ENCODE results near the gene HS2ST1.

Gene HS2ST1

GRCh38 chr1:86905875-86906274 is 8.6 kb upstream of the HS2ST1 start:
- Histone ChIP-seq H3K4me1 (ENCODE audit: control insufficient read depth, insufficient read depth, low read length) (peaks cover 9% of the 10 kb centered on the region), H3K4me3 (ENCODE audit: low read length) (no peak overlapping the region), H3K27me3 (replicated peaks; ENCODE audit: control insufficient read depth, insufficient read depth, low read length) (no peaks in the 10 kb centered on the region), H3K9ac (ENCODE audit: low read length) (no peak overlapping the region), H3K36me3 (ENCODE audit: control insufficient read depth, insufficient read depth, low read length, severe bottlenecking) (peaks cover 47% of the 10 kb centered on the region), H3K9me3 (ENCODE audit: control insufficient read depth, low read length) (no peaks in the 10 kb centered on the region)
- no peak for DNase-seq (ENCODE audit: low read depth)

GRCh38 chr1:86906419-86906818 is 8.0 kb upstream of the HS2ST1 start:
- H3K27me3 ChIP-seq (replicated peaks; ENCODE audit: control insufficient read depth, insufficient read depth, low read length) = no peaks in the 10 kb centered on the region
- no peak overlapping the region for H3K9ac ChIP-seq (ENCODE audit: low read length)
- H3K9me3 ChIP-seq (ENCODE audit: control insufficient read depth, low read length) = no peaks in the 10 kb centered on the region
- peaks cover 9% of the 10 kb centered on the region for H3K4me1 ChIP-seq (ENCODE audit: control insufficient read depth, insufficient read depth, low read length)
- no peak for DNase-seq (ENCODE audit: low read depth)
- H3K4me3 ChIP-seq (ENCODE audit: low read length) = no peak overlapping the region
- peaks cover 43% of the 10 kb centered on the region for H3K36me3 ChIP-seq (ENCODE audit: control insufficient read depth, insufficient read depth, low read length, severe bottlenecking)

GRCh38 chr1:86912281-86912900 is 2.0 kb upstream of the HS2ST1 start:
- Histone ChIP-seq H3K36me3 (ENCODE audit: control insufficient read depth, insufficient read depth, low read length, severe bottlenecking) (peaks cover 17% of the 10 kb centered on the region), H3K9ac (ENCODE audit: low read length) (peak overlapping the region; percentile 100), H3K4me1 (ENCODE audit: control insufficient read depth, insufficient read depth, low read length) (peaks cover 33% of the 10 kb centered on the region), H3K4me3 (ENCODE audit: low read length) (peak overlapping the region; percentile 100), H3K27me3 (replicated peaks; ENCODE audit: control insufficient read depth, insufficient read depth, low read length) (no peaks in the 10 kb centered on the region), H3K9me3 (ENCODE audit: control insufficient read depth, low read length) (no peaks in the 10 kb centered on the region)
- DNase-seq (ENCODE audit: low read depth) = peak; percentile 43

GRCh38 chr1:86913399-86913895 is 988 bp upstream of the HS2ST1 start:
- H3K4me3 ChIP-seq (ENCODE audit: low read length) = peak overlapping the region; percentile 100
- peaks cover 11% of the 10 kb centered on the region for H3K36me3 ChIP-seq (ENCODE audit: control insufficient read depth, insufficient read depth, low read length, severe bottlenecking)
- H3K9me3 ChIP-seq (ENCODE audit: control insufficient read depth, low read length) = no peaks in the 10 kb centered on the region
- peak; percentile 78 for DNase-seq (ENCODE audit: low read depth)
- no peaks in the 10 kb centered on the region for H3K27me3 ChIP-seq (replicated peaks; ENCODE audit: control insufficient read depth, insufficient read depth, low read length)
- peak overlapping the region; percentile 100 for H3K9ac ChIP-seq (ENCODE audit: low read length)
- peaks cover 35% of the 10 kb centered on the region for H3K4me1 ChIP-seq (ENCODE audit: control insufficient read depth, insufficient read depth, low read length)

- peaks cover 34% of the 10 kb centered on the region for H3K4me1 ChIP-seq (ENCODE audit: control insufficient read depth, insufficient read depth, low read length)
- peak; percentile 100 for DNase-seq (ENCODE audit: low read depth)
- H3K27me3 ChIP-seq (replicated peaks; ENCODE audit: control insufficient read depth, insufficient read depth, low read length) = no peaks in the 10 kb centered on the region
- H3K36me3 ChIP-seq (ENCODE audit: control insufficient read depth, insufficient read depth, low read length, severe bottlenecking) = peaks cover 10% of the 10 kb centered on the region
- H3K9me3 ChIP-seq (ENCODE audit: control insufficient read depth, low read length) = no peaks in the 10 kb centered on the region
- H3K9ac ChIP-seq (ENCODE audit: low read length) = peak within 1 kb of the TSS; percentile 100
- H3K4me3 ChIP-seq (ENCODE audit: low read length) = peak within 1 kb of the TSS; percentile 100
Observed at GRCh38 chr1:86913896-86914600, 387 bp upstream of the HS2ST1 start, which contains the start of gene SELENOF. TSS of gene SELENOF (minus strand) at chr1:86914126. CDS start at chr1:86914111, 15 bp downstream.

GRCh38 chr1:86914998-86915736 is 732 bp downstream of the HS2ST1 start:
- H3K9me3 ChIP-seq (ENCODE audit: control insufficient read depth, low read length) = no peaks in the 10 kb centered on the region
- peaks cover under 1% of the 10 kb centered on the region for H3K36me3 ChIP-seq (ENCODE audit: control insufficient read depth, insufficient read depth, low read length, severe bottlenecking)
- peak; percentile 82 for DNase-seq (ENCODE audit: low read depth)

GRCh38 chr1:86915737-86916235 is 1.4 kb downstream of the HS2ST1 start:
- H3K4me1 ChIP-seq (ENCODE audit: control insufficient read depth, insufficient read depth, low read length) = peaks cover 37% of the 10 kb centered on the region
- peak overlapping the region; percentile 93 for H3K4me3 ChIP-seq (ENCODE audit: low read length)
- H3K36me3 ChIP-seq (ENCODE audit: control insufficient read depth, insufficient read depth, low read length, severe bottlenecking) = no peaks in the 10 kb centered on the region
- peak overlapping the region; percentile 94 for H3K9ac ChIP-seq (ENCODE audit: low read length)
- DNase-seq (ENCODE audit: low read depth) = no peak
- no peaks in the 10 kb centered on the region for H3K9me3 ChIP-seq (ENCODE audit: control insufficient read depth, low read length)
- H3K27me3 ChIP-seq (replicated peaks; ENCODE audit: control insufficient read depth, insufficient read depth, low read length) = no peaks in the 10 kb centered on the region

More at GRCh38 chr1:86914998-86915736, 732 bp downstream of the HS2ST1 start:
- Histone ChIP-seq H3K27me3 (replicated peaks; ENCODE audit: control insufficient read depth, insufficient read depth, low read length) (no peaks in the 10 kb centered on the region), H3K4me1 (ENCODE audit: control insufficient read depth, insufficient read depth, low read length) (peaks cover 33% of the 10 kb centered on the region), H3K9ac (ENCODE audit: low read length) (peak overlapping the region; percentile 94), H3K4me3 (ENCODE audit: low read length) (peak overlapping the region; percentile 93)

- H3K9me3 ChIP-seq (ENCODE audit: control insufficient read depth, low read length) = no peaks in the 10 kb centered on the region
- peaks cover 34% of the 10 kb centered on the region for H3K4me1 ChIP-seq (ENCODE audit: control insufficient read depth, insufficient read depth, low read length)
- no peak for DNase-seq (ENCODE audit: low read depth)
- H3K36me3 ChIP-seq (ENCODE audit: control insufficient read depth, insufficient read depth, low read length, severe bottlenecking) = no peaks in the 10 kb centered on the region
- no peaks in the 10 kb centered on the region for H3K27me3 ChIP-seq (replicated peaks; ENCODE audit: control insufficient read depth, insufficient read depth, low read length)
- peak overlapping the region; percentile 94 for H3K9ac ChIP-seq (ENCODE audit: low read length)
- peak overlapping the region; percentile 93 for H3K4me3 ChIP-seq (ENCODE audit: low read length)
Observed at GRCh38 chr1:86916752-86917151, 2.3 kb downstream of the HS2ST1 start.

- H3K36me3 ChIP-seq (ENCODE audit: control insufficient read depth, insufficient read depth, low read length, severe bottlenecking) = no peaks in the 10 kb centered on the region
- no peaks in the 10 kb centered on the region for H3K27me3 ChIP-seq (replicated peaks; ENCODE audit: control insufficient read depth, insufficient read depth, low read length)
- H3K4me3 ChIP-seq (ENCODE audit: low read length) = no peak overlapping the region
- H3K4me1 ChIP-seq (ENCODE audit: control insufficient read depth, insufficient read depth, low read length) = peaks cover 12% of the 10 kb centered on the region
- H3K9ac ChIP-seq (ENCODE audit: low read length) = no peak overlapping the region
- H3K9me3 ChIP-seq (ENCODE audit: control insufficient read depth, low read length) = no peaks in the 10 kb centered on the region
- no peak for DNase-seq (ENCODE audit: low read depth)
Observed at GRCh38 chr1:86922445-86922844, 8.0 kb downstream of the HS2ST1 start.

GRCh38 chr1:86924324-86924960 is 10.0 kb downstream of the HS2ST1 start:
- no peaks in the 10 kb centered on the region for H3K27me3 ChIP-seq (replicated peaks; ENCODE audit: control insufficient read depth, insufficient read depth, low read length)
- no peaks in the 10 kb centered on the region for H3K9me3 ChIP-seq (ENCODE audit: control insufficient read depth, low read length)
- H3K4me3 ChIP-seq (ENCODE audit: low read length) = no peak overlapping the region
- no peak for DNase-seq (ENCODE audit: low read depth)
- no peaks in the 10 kb centered on the region for H3K36me3 ChIP-seq (ENCODE audit: control insufficient read depth, insufficient read depth, low read length, severe bottlenecking)
- no peak overlapping the region for H3K9ac ChIP-seq (ENCODE audit: low read length)
- H3K4me1 ChIP-seq (ENCODE audit: control insufficient read depth, insufficient read depth, low read length) = peaks cover 27% of the 10 kb centered on the region

Data from adipocyte (in vitro differentiated cells).